Stimulated activated naive CD4-positive, alpha-beta T cell (primary cell): ENCODE results near the gene DPYSL3.

Experiments used
- DNase-seq, 6 experiments: peaks; one replicate each; lab custom pipeline; 2025; lab: John Stamatoyannopoulos, UW

Gene DPYSL3

GRCh38 chr5:147437161-147437596, 72.7 kb downstream of the DPYSL3 start:
- no peak for DNase-seq

DNA sequence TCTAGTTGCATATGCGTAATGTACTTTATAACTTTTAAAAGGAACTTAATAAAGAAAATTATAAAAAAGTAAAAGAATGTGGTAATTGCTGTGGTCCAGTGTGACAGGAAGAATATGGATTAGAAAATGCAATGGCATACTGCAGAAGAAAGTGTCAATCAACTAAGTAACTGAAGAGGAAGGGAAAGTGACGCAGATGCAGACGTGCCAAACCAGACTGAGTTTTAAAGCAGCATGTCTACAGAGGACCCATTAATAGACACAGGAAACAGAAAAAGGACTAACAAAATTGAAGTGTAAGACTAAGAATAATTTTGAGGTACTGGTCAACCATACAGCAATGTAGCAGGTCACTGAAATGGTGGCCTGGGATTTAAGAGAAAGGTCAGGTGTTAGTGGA, 73.3 kb downstream of the DPYSL3 start:
- DNase-seq = no peak

DNA sequence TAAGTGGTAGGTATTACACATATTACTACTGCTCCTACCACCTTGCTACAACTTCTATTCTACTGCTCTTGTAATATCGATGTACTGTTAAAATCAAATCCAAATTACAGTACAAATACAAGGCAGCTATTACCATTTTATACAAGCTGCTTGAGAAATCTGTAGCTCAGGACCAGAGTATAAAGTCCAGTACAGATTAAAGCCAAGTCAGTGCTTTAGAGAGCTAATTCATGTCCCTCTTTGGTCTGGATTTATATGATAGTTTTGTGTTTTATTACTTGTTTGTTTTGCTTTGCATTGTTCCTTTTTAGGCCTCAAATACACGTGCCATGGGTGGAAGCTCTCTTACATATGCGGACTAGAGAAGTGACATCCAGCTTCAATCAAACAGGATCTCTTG, 75.8 kb downstream of the DPYSL3 start:
- no peak for DNase-seq

DNA sequence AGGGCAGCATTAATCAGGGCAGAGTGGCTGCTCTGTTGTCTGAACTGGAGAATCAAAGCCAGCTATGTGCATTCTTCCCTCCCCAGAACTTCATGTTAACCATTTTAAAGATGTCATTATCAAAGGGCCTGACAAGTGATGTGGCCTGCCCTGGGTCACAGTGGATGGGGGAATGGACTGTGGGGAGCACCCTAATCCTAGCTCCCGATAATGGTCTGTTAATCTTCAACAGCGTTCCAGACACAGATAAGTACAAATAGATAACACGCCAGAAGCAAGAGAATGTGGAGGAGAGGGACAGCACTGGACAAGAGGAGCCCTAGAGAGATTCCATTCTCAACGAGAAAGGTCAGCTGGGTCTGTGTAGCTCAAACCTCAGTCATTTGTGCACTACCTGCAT, 77.5 kb downstream of the DPYSL3 start:
- DNase-seq = no peak

DNA sequence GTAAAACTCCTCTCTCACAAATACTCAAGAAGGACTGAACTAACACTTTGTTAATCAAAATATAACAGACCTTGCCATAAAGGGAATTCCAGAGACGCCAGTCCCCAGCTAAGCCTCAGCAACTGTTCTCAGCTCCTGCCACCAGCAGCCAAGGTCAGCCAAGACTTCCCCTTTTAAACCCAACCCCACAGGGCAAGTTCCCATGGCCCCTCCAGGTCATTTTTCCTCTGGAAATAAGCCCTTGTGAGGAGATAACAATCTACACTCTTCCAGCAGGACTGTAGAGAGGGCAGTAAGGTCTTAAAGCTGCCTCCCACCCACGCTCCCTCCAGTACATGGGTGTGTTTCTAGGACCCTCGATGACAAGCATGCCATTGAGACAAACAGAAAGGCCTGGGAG, 78.3 kb downstream of the DPYSL3 start:
- no peak for DNase-seq

GRCh38 chr5:147430628-147431027, 79.2 kb downstream of the DPYSL3 start:
- DNase-seq = no peak

GRCh38 chr5:147427521-147428401, 82.1 kb downstream of the DPYSL3 start:
- DNase-seq = no peak

GRCh38 chr5:147426640-147427327, 83.1 kb downstream of the DPYSL3 start:
- DNase-seq = no peak

GRCh38 chr5:147418613-147419012, 91.3 kb downstream of the DPYSL3 start:
- DNase-seq = no peak

DNA sequence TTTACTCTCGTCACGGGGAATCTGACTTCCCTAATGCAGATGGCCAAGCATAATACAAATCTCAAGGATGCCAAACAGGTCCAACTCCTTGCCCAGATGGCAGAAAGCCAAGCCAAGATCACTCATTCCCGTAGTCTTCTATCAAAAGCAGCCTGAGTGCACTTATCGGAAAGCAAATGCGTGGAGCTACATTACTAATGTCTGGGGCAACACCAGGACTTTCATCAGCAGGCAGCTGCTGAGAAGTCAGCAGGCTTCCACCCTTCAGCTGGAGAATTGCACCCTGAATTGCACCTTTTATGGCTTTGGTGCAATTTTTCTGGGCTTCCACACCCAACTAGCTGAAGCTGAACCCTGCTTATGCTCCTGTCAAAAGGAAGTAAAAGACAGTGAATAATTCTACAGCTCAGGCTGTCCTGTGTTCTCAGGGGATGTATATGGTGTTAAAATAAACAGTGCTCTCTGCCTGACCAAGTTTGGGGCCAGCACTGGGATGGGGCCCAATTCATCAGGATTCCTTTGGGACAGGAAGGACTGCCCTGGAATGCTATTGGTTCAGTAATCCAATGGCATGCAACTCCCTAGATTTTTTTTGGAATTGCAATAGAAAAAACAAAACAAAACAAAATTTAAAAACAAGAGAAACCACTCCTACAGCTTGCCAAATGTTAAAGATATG, 92.6 kb downstream of the DPYSL3 start:
- no peak for DNase-seq

- no peak for DNase-seq
Measured at GRCh38 chr5:147415651-147416050, 94.2 kb downstream of the DPYSL3 start.

GRCh38 chr5:147413266-147413665, 96.6 kb downstream of the DPYSL3 start:
- no peak for DNase-seq

GRCh38 chr5:147412561-147412960, 97.3 kb downstream of the DPYSL3 start:
- no peak for DNase-seq

DNA sequence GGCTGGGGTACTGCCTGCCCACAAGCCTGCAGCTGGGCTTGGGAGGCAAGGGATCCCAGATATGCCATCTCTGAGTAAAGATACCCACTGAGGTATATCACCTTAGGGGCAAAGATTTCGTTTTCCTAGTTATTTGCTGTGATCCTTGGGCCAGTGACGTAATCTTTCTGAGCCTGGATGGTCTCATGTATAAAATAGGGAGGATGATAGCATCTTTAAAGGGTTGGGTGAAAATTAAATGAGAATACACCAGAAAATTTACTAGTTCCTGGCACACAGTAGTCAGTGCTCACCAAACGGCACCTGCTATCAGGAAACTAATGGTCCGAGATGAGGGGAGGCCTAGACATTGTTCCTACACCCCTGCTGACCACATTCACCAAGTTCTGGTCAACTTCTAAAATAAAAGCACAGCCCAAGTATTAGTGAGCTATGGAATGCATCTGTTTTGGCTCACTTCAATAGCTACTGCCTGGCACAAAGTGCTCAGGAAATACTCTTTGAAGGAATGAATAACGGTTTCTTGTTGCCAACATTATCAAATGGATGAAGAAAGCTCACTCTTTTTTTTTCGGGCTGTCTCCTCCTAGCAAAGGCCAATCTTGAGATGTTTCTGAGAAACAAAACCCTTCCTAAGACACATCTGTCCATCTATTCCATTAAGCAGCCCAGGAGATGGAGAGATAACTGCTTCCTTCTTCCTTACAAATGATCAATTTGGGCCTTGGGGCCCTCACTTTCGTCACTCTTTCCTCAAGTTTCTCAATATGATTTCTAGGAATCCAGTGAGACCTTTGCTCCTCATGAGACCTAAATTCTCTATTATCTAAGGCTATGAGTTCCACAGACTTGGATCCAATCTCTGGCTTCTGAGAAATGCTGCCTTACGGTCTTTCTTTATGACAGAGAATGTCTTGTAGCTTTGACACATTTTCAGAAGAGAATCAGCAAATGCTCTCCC, 98.2 kb downstream of the DPYSL3 start:
- DNase-seq = no peak

DNA sequence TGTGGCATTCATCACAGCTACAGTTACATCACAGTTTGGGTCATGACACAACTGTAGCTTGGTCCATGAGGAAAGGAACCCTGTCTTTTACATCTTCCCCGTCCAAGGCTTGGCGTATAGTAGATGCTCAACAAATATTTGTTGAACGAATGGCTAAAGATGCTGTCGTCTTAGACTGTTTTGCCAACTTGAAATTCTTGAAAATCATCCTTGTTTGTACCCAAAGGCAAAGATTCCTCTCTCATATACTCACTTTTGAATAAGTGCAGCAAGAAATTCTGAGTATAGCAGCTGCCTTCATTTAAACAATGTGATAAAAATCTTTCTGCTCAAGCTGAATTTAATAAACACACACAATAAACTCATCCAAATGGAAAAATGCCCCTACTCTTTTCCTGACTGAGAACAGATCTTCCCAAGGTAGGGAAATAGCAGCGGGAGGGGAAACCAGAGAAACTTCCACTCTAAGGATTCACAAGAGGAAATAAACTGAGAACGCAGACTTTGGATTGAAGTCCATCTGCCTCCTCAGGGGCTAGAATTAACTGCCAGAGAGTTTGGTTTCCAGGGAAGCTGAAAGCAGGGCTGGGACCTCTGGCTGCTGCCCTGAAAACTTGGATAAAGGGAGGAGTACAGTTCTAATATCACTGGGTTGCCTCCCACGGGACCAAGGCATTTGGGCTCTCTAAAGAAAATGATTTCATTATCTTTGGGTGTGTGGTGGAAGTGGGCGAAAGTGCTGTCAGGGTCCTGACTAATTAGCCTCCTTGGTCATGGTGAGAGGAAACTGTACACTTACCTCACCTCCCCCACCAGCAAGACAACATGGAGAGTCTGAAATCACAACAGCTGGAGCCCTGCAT, 99.1 kb downstream of the DPYSL3 start:
- no peak for DNase-seq

DNA sequence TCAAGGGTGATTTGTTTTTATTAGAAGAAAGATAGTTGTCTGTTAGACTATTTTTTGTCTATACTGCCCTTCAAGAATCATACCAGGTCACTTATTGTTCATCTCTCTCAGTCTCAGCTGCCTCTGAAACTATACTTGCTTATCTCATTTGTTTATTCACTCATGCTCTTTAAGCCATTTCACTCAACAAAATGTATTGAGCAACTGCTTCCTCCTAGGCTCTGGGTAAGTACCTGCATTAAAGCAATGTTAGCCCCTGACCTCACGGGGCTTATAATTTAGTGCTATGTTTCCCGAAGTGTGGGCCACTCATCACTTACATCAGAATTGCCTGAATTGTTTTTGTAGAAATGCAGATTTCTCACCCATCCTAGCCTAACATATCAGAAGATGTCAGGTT, 100.9 kb downstream of the DPYSL3 start:
- DNase-seq = no peak

GRCh38 chr5:147407094-147407681, 102.7 kb downstream of the DPYSL3 start:
- DNase-seq = no peak

GRCh38 chr5:147406636-147407035, 103.2 kb downstream of the DPYSL3 start:
- DNase-seq = no peak

GRCh38 chr5:147404706-147405105, 105.2 kb downstream of the DPYSL3 start:
- no peak for DNase-seq
